GM21447 (cell line): ENCODE results near the gene NUP43.
"Not testable (repeated sequence)": the region's sequence is repeated elsewhere in the genome, so short reads cannot be mapped to it uniquely, and the experiment has no call there.

Experiments
- ATAC-seq: cut with Tn5 transposase; IDR thresholded peaks from one replicate; pipeline ENCODE4 v1.9.1; 2021; ENCODE audit not compliant: unreplicated experiment

NUP43 gene

DNA sequence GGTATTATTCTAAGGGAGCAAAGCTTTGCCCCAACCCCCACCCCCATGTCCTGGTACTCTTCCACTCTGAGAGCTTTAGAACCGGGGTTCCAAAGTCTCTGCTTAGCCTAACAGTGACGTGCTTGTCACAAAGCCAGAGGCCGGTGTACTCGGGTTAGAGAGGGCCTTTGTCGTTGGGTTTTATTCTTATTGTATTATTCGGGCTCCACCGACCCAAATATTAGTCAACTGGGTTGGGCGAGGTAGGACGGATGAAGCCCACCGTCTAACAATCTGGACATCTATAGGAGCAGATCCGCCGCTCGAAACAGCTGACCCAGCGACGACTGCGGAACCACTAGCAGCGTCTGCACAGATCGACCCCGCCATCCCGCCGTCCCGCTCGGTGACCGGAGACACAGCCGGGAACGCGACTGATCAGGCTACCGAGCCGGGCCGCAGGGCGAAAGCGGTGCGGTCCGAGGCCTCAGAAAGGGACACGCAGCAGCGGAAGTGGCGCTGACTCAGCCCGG lies 2.8 kb upstream of the NUP43 start:
- ATAC-seq, result peak; percentile 3

DNA sequence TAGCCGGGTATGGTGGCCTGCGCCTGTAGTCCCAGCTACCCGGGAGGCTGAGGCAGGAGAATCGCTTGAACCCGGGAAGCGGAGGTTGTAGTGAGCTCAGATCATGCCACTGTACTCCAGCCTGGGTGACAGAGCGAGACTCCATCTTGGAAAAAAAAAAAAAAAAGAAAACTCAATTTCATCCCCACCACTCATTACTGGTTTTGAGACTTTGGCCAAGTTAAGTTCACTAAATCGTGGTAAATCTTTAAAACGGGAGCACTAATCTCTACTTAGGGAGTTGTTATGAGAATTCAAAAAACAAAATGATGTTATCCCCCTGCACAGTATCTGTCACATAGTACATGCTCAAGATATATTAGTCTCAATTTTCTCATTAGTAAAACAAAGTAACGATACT lies 1.1 kb downstream of the NUP43 start:
- ATAC-seq, result not testable (repeated sequence)

DNA sequence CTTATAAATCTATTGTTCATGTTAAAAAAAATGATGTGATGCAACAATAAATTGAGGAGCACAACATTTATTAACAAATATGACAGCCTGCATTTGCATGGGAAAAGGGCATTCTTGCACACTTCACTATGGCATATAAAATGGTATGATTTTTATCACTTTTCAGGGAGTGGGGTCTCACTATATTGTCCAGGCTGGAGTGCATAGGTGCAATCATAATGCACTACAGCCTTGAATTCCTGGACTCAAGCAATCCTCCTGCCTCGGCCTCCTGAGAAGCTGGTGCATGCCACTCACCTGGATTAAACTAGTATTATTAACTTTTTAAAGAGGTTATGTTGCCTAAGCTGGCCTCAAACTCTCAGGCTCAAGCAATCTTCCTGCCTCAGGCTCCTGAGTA lies 11.4 kb downstream of the NUP43 start:
- no peak for ATAC-seq

DNA sequence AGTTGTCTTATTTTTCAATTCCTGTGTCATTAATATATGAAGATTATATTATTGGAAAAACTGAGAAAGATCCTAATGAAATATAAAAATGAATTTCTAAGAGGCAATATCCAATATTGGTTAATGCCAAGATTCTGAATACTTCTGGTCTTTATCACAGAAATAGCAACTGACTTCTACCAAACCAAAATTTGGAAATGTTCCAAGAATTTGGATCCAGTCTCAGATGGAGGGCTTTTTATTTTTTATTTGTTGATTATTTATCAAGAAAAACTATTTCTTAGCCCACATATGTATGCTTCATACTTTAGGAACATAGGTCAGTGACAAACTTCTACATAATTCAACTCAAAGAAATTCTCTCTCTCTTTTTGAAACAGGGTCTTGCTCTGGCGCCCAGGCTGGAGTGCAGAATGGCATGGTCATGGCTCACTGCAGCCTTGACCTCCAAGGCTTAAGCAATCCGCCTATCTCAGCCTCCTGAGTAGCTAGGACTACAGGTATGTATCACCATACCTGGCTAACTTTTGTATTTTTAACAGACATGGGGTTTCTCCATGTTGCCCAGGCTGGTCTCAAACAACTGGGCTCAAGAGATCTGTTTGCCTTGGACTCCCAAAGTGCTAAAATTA lies 13.1 kb downstream of the NUP43 start:
- ATAC-seq, result no peak

DNA sequence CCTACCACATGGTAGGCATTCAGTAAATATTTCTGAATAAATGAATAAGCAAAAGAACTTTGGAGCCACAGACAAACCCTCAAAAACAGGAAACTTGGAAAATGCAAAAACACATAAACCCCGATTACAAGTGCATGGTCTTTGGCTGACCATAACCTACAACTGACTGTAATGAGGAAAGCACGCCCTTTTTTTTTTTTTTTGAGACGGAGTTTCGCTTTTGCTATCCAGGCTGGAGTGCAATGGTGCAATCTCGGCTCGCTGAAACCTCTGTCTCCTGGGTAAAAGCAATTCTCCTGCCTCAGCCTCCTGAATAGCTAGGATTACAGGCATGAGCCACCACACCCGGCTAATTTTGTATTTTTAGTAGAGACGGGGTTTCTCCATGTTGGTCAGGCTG lies 16.5 kb downstream of the NUP43 start:
- no peak for ATAC-seq

DNA sequence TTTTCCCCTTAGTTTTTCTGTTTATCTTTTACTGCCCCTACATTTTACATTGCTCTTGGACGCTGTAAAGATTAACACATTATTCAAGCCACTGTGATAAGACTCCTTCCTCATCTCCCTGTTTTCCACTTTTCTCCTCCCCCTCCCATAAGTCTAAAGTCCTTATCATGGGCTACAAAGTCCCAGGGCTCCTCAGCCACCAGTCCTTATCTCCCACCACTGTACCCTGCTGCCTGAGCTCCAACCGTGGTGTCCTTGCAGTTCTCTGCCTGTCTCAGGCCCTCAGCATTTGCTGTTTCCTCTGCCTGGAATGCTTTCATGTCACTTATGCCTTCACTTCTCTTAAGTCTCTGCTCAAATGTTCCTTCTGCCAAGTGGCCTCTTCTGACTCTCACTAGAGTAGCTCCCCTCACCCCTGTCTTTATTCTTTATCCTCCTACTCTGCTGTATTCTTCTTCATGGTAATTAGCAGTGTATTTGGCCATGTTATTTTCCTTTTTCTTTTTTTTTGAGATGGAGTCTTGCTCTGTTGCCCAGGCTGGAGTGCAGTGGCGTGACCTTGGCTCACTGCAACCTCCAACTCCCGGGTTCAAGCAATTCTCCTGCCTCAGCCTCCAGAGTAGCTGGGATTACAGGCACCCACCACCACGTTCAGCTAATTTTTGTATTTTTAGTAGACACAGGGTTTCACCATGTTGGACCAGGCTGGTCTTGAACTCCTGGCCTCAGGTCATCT lies 17.7 kb downstream of the NUP43 start:
- no peak for ATAC-seq

DNA sequence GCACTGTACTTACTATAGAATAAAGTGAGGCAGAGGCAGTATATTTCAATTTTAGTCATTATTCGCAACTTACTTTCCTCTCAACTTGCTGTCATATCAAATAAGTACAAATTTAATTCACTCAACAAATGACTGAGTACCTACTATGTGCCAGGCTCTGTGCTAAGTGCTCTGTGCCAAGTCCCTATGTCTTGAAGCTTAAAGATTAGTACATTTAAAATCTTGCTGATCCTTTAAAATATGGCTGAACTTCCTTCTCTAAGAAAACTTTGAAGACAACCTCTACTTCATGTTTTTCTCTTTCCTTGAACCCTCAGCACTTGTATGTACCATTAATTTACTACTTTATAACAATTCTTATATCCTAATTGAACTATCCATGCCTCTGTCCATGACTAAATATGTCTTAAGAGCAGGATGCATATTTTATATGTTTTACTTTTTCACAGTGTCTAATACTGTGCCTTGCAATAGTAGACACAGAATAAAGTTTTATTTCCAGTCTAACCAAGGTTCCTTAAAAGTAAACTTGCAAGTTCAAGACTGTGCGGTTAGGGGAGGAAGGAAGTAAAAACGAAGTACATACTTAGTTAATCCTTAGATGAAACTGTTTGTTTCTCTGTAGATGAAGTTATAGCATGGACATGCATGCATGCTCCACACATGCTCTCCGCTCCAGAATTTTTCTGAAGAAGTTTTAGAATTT lies 18.4 kb downstream of the NUP43 start:
- ATAC-seq, result no peak

DNA sequence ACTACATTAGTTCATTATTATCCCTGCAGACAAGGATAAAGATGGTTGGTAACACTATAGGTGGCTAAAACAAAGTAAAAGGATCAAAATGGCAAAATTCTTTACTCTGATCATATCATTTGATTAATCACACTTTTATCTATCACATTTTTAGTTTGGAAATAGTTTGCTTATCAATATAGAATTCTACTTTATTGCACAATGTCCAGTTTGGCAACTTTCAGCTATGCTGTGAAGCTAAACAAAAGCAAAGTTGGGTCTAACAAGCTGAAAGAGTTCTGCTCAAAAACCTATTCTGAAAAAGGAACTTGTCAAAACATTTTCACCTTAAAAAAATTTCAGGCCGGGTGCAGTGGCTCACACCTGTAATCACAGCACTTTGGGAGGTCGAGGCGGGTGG lies 20.5 kb downstream of the NUP43 start:
- ATAC-seq, result no peak

DNA sequence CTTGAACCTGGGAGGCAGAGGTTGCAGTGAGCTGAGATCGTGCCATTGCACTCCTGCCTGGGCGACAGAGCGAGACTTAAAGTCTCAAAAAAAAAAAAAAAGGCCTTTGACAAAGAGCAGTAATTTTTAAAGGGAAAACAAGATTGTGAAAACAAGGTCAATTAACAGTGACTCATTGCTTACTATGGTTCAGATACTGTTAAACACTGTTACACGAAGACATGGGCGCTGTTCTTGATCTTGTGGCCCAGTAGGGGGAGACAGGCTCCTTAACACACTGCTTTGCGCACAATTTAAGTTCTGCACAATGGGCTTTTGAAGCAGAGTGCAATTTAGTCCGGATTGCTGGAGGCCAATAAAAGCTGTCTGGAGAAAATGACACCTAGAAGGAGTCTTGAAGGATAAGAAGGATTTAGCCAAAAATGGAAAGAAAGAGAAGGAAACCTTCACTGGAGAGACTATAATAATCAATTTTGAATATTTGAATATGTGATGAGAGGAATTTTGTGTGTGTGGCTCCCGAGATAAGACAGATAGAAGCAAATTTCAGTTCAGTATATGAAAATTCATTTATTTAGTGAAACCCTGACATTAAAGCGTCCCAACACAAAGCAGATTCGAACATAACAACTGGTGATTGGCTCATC lies 22.4 kb downstream of the NUP43 start:
- ATAC-seq, result no peak

DNA sequence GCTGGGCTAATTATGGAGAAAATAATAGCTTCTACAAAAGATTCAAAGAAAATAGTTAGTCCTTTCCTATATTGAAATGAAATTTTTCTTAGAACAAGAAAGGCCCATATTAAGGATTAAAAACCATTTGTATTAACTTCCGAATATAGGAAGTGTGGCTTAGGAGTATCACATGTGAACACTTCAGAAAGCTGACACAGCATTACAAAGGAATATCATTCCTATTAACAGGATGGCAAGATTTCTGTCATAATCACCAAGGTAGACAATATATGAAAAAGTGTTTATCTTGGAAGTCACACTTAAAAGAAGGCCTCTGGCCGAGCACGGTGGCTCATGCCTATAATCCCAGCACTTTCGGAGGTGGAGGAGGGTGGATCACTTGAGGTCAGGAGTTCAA lies 23.1 kb downstream of the NUP43 start:
- ATAC-seq, result no peak

DNA sequence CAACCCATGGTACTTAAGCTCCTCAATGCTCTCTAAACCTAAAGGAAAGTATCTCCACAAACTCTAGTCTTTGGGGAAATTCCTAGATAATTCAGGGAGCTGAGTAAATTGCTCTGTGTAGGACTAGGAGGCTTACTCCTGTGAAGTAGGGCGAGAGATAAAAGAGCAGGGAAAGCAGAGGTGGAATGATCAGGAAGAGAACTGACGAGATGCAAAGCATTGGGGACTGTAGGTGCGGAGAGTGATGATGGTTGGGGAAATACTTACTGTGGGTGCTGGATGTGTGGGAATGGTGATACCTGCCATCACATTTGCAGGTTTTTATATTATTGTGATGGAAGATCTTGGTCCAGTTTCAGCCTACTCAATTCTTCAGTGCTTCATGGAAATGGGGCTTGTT lies 26.8 kb downstream of the NUP43 start:
- ATAC-seq, result no peak

DNA sequence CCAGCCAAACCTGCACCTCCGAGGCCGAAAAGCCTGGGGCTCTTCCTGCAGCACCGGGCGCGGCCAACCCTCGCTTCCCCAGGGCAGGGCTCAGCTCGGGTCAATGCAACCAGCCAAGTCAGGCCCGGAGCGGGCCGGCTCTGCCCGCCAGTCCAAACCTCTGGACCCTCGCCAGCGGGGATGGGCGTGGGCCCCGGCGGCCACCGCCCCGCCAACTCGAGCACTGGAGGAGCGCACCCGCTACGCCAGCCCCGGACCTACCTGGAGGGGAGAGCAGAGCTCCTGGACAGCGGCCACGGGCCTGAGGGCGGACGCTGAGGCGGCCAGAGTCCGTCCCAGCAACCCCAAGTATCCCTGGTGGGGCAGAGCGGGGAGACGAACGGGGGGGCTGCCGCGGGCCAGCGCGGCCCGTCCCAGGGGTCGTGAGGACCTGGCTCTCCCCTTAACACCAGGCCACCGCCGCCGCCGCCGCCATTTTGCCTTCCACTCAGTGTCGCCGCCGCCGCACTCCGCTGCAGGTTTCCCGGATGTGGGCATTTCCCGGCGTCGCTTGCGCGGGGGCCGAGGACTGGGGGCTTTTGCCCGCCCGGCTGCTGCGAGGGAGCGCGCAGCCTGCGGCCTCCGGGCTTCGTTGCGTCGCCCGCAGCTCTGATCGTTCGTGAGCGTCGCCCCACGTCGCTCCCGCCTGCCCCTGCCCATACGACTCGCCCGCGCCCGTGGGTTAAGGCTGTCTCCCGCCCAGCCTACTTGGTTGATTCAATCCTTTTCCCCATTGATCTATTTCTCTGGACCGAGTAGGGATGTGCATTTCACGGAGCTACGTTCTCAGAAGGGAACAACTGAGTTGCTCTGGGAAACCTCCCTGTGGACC lies 28.5 kb downstream of the NUP43 start, which contains the start of gene LATS1:
Gene LATS1, minus strand, starts transcription at position 514 of the 871 bp plus-strand sequence. CDS start 15,975 bp downstream, outside the sequence.
- ATAC-seq, result peak; percentile 88

DNA sequence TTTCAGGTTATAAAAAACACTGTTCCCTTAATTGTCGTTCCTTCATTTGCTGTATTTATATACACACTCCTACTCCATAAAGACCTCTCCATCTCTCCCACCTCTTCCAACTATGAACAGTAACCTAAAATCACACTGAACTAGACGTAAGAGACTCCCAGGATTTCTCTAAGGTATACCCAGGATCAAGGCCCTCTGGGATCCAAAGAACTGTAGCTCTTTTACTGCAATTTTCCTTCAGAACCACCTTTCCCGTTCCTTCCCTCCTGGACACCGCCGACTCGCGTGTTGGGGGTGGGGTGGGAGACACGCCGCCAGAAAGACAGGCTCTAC lies 29.1 kb downstream of the NUP43 start:
- no peak for ATAC-seq

DNA sequence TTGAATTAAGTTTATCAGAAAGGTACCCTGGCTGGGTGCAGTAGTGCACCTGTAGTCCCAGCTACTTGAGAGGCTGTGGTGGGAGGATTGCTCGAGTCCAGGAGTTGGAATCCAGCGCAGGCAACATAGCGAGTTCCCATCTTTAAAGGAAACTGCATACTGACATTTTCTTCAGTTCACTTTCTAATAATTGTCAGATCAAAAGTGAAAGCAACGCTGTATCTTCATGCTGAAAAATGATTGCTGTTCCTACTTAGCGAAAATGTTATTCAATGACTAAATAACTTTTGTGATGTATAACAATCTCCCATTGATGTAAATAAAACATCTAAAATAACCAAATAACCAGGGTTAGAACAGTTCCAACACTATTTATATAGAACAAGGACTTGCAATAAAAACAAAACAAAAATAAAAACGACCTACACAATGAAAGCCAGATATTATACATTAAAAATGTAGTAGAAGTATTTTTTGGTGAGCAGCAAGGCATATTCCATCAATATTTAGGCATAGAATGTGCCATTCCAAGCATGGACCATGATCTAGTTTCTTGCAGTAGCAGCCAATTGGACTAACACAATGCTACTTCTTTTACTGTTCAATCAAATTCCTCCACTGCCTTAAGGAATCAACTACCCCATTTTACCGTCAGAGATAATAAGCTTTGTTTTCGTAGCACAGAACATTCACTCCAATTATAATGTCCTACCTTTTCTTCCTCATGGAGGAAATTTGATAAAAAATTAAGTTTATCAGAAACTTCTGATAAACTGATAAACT lies 30.0 kb downstream of the NUP43 start:
- ATAC-seq, result no peak

DNA sequence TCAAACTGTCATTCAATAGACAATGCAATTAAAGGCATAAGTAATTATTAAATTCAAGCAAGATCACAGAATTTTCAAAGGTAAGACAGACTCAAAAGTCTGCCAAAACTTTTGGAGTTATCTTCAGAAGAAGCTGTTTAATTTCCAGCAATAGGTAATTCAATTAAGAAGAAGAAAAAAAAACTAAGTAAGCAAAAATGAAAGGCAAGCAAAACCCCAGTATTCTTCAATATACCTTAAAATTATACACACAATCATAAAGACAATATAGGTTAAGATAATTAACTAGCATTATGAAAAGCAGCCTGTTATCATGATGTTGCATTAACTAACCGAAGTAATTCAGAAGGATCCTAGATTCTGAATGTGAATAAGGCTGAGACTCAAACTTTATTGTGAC lies 31.9 kb downstream of the NUP43 start:
- ATAC-seq, result no peak

DNA sequence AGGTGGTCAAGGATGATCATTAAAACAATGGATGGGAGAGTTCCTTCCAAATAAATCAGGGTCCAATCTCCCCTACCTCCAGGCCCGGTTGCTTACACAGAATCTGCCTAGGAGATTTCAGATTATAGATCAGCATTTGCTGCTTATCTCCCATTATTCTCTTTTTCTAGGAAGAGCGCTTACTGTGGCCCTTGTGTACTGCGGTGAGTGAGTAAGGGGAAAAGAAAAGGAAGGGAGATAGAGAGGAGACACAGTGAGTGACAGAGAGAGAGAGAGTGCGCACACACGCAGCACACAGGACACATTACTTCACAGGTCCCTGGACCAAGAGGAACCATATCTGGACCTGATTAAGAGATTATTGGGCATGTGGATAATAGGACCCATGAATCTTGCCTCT lies 34.6 kb downstream of the NUP43 start:
- no peak for ATAC-seq

DNA sequence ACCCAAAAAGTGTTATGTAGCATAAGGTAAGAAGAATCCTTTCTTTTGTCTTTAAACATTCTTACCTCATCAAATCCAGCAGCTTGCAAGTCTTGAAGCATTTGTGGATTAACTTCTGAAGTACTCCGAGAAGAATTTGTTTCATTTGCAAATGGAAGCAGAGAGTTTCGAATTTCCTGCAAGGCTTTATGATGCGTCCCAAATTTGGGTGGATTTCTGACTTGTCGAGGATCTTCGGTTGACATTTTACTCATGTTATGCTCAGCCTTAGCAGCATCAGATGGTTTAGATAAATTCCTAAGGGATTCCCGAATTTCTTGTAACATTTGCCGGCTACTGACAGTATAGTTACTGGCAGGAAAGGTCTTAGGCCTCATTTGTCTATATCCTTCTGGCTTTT lies 44.6 kb downstream of the NUP43 start:
- no peak for ATAC-seq

DNA sequence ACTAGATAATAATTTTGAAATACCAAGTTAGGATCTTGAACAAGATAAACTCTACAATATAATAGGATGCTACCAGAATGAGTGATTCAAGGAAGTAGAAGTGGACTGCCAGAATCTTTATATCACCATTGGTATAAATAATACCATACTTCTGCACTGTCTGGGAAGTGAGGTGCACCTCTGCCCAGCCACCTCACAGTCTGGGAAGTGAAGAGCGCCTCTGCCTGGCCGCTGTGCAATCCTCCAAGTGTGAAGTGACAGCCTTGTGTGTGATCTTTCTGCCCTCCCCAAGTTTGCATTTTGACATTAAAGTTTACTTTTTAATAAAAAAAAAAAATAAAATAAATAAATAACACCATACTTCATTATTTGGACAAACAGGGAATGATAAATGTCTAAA lies 47.2 kb downstream of the NUP43 start:
- ATAC-seq, result no peak

DNA sequence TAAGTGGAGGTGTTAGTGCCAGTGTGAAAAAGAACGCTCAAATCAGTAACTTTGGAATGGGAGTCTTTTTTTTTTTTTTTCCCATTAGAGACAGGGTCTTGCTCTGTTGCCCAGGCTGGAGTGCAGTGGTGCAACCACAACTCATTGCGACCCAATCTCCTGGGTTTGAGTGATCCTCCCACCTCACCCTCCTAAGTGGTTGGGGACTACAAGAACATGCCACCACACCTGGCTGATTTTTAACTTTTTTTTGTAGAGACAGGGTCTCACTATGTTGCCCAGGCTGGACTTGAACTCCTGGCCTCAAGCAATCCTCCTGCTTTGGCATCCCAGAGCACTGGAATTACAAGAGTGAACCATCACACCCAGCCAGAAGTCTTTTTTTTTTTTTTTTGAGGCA lies 48.2 kb downstream of the NUP43 start:
- no peak for ATAC-seq

DNA sequence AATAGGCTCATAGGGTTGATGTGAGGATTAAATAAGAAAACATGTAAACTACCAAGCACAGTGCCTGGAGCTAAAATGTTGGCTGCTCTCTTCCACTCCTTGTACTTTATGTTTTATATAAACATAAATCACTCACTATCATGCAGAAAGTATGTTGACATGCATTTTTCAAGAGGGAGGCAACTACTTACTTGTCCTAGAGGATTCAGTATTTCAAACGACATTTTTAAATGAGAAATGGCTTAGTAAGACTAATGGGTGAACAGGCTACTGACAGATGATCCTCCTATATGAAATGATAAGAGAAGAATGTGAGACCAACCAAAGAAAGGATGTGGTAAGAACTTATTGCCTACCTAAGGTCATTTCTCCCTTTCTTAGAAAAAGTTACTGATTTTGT lies 49.4 kb downstream of the NUP43 start:
- no peak for ATAC-seq
